ENCODE results near the gene JMJD4.
"Not testable (repeated sequence)": the region's sequence is repeated elsewhere in the genome, so short reads cannot be mapped to it uniquely, and the experiment has no call there.

DNA sequence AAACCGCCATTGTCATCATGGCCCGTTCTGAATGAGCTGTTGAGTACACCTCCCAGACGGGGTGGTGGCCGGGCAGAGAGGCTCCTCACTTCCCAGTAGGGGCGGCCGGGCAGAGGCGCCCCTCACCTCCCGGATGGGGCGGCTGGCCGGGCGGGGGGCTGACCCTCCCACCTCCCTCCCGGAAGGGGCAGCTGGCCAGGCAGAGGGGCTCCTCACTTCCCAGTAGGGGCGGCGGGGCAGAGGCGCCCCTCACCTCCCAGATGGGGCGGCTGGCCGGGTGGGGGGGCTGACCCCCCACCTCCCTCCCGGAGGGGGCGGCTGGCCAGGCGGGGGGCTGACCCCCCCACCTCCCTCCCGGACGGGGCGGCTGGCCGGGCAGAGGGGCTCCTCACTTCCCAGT is 24.6 kb downstream of the JMJD4 start:
- not testable (repeated sequence) for TF ChIP-seq NCOA4 (IDR thresholded peaks at IDR 0.05; ENCODE audit: partially characterized antibody); POLR2A (conservative IDR thresholded peaks at IDR 0.05); TOE1 (IDR thresholded peaks at IDR 0.05; ENCODE audit: borderline replicate concordance); TOE1 (CRISPR knock-in tag; IDR thresholded peaks at IDR 0.05; ENCODE audit: borderline replicate concordance, low read depth); DNMT1 (IDR thresholded peaks at IDR 0.05); EP300 (IDR thresholded peaks at IDR 0.05; ENCODE audit: low read length); ZKSCAN8 (CRISPR knock-in tag; IDR thresholded peaks at IDR 0.05); MYC (IDR thresholded peaks at IDR 0.05; ENCODE audit: low read depth, low read length); MYC (CRISPR knock-in tag; IDR thresholded peaks at IDR 0.05; ENCODE audit: borderline replicate concordance, low read depth); MTF1 (CRISPR knock-in tag; IDR thresholded peaks at IDR 0.05; ENCODE audit: borderline replicate concordance); SIN3A (IDR thresholded peaks at IDR 0.05; ENCODE audit: borderline replicate concordance in 2 of 2, control insufficient read depth in 1 of 2, low read depth in 2 of 2, low read length in 2 of 2); FOXM1 (IDR thresholded peaks at IDR 0.05; ENCODE audit: low read depth); FOXM1 (CRISPR knock-in tag; IDR thresholded peaks at IDR 0.05; ENCODE audit: low read depth)
- TF ChIP-seq, protein P1, sequence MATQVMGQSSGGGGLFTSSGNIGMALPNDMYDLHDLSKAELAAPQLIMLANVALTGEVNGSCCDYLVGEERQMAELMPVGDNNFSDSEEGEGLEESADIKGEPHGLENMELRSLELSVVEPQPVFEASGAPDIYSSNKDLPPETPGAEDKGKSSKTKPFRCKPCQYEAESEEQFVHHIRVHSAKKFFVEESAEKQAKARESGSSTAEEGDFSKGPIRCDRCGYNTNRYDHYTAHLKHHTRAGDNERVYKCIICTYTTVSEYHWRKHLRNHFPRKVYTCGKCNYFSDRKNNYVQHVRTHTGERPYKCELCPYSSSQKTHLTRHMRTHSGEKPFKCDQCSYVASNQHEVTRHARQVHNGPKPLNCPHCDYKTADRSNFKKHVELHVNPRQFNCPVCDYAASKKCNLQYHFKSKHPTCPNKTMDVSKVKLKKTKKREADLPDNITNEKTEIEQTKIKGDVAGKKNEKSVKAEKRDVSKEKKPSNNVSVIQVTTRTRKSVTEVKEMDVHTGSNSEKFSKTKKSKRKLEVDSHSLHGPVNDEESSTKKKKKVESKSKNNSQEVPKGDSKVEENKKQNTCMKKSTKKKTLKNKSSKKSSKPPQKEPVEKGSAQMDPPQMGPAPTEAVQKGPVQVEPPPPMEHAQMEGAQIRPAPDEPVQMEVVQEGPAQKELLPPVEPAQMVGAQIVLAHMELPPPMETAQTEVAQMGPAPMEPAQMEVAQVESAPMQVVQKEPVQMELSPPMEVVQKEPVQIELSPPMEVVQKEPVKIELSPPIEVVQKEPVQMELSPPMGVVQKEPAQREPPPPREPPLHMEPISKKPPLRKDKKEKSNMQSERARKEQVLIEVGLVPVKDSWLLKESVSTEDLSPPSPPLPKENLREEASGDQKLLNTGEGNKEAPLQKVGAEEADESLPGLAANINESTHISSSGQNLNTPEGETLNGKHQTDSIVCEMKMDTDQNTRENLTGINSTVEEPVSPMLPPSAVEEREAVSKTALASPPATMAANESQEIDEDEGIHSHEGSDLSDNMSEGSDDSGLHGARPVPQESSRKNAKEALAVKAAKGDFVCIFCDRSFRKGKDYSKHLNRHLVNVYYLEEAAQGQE (IDR thresholded peaks at IDR 0.05; ENCODE audit: borderline replicate concordance) = not testable (repeated sequence)
- TF ChIP-seq, protein P1 (CRISPR knock-in tag; IDR thresholded peaks at IDR 0.05; ENCODE audit: low read depth) = not testable (repeated sequence)
- TF ChIP-seq, protein P2, sequence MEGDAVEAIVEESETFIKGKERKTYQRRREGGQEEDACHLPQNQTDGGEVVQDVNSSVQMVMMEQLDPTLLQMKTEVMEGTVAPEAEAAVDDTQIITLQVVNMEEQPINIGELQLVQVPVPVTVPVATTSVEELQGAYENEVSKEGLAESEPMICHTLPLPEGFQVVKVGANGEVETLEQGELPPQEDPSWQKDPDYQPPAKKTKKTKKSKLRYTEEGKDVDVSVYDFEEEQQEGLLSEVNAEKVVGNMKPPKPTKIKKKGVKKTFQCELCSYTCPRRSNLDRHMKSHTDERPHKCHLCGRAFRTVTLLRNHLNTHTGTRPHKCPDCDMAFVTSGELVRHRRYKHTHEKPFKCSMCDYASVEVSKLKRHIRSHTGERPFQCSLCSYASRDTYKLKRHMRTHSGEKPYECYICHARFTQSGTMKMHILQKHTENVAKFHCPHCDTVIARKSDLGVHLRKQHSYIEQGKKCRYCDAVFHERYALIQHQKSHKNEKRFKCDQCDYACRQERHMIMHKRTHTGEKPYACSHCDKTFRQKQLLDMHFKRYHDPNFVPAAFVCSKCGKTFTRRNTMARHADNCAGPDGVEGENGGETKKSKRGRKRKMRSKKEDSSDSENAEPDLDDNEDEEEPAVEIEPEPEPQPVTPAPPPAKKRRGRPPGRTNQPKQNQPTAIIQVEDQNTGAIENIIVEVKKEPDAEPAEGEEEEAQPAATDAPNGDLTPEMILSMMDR (IDR thresholded peaks at IDR 0.05 in 2 of 3, conservative IDR thresholded peaks at IDR 0.05 in 1 of 3; ENCODE audit: insufficient read depth in 2 of 3, low read depth in 1 of 3, low read length in 3 of 3) = not testable (repeated sequence)
- TF ChIP-seq, protein P3, sequence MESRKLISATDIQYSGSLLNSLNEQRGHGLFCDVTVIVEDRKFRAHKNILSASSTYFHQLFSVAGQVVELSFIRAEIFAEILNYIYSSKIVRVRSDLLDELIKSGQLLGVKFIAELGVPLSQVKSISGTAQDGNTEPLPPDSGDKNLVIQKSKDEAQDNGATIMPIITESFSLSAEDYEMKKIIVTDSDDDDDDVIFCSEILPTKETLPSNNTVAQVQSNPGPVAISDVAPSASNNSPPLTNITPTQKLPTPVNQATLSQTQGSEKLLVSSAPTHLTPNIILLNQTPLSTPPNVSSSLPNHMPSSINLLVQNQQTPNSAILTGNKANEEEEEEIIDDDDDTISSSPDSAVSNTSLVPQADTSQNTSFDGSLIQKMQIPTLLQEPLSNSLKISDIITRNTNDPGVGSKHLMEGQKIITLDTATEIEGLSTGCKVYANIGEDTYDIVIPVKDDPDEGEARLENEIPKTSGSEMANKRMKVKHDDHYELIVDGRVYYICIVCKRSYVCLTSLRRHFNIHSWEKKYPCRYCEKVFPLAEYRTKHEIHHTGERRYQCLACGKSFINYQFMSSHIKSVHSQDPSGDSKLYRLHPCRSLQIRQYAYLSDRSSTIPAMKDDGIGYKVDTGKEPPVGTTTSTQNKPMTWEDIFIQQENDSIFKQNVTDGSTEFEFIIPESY (CRISPR knock-in tag; IDR thresholded peaks at IDR 0.05) = not testable (repeated sequence)
